ENCODE data around the gene SCMH1. TPM values are rescaled to one million over a fixed set of nuclear protein-coding genes. Genes with fewer than 3 reads are reported as not detected.

Gene SCMH1
- total RNA-seq, 4 donors from 2014 or later = 17.6 to 48.2 (median 21.8) TPM

DNA sequence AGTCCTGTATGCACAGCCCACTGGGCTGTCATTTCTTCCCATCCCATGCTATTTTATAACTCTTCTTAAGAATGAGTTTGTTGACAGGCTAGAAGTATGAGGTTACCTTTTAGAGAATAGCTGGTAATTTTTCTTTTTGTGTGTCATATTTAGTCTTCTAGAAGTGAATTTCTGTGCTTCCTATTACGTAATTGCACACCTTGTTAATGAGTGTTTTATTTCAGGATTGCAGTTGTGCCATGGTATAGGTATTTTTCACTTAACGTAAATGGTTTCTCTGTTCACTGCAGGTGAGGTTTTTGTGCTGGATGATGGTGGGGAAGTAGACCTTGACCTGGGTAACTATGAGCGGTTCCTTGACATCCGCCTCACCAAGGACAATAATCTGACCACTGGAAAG is 257.6 kb downstream of the SCMH1 start:
- 93% methylated on average over 4 of the region's 4 CpGs for whole genome bisulfite sequencing
- TF ChIP-seq CTCF (IDR thresholded peaks at IDR 0.05) (no peak), POLR2A (IDR thresholded peaks at IDR 0.05) (no peak)
- no peaks in the 10 kb centered on the region for H3K9me3 ChIP-seq
- H3K27ac ChIP-seq = no peak overlapping the region
- no peaks in the 10 kb centered on the region for H3K27me3 ChIP-seq
- peaks cover 52% of the 10 kb centered on the region for H3K36me3 ChIP-seq
- peaks cover 41% of the 10 kb centered on the region for H3K4me1 ChIP-seq
- no peak overlapping the region for H3K4me3 ChIP-seq
- no peak for DNase-seq (ENCODE audit: low spot score in 2 of 2)

DNA sequence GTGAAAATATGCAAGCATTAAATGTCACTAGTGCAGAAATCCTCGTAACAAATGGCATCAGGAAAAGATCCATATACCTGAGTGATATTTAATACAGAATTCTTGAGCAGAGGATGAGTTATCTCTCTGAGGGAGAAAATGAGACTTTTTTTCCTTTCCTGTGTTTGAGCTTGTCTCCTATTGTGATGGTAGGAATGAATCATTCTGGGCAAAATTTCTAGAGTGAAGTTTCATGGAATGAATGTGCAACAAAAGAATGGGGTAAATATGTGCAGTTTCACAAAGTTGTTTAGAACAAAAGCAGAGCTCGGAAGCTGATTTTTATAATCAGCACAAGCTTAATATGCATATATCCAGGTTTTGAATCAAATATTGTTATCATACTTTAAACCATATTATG is 258.0 kb downstream of the SCMH1 start:
- Histone ChIP-seq H3K4me1 (peaks cover 45% of the 10 kb centered on the region), H3K36me3 (peaks cover 47% of the 10 kb centered on the region), H3K27me3 (no peaks in the 10 kb centered on the region), H3K4me3 (no peak overlapping the region), H3K9me3 (no peaks in the 10 kb centered on the region), H3K27ac (no peak overlapping the region)
- no peak for TF ChIP-seq POLR2AphosphoS5 (IDR thresholded peaks at IDR 0.05)
- TF ChIP-seq EP300 (IDR thresholded peaks at IDR 0.05) = no peak
- no peak for TF ChIP-seq POLR2A (IDR thresholded peaks at IDR 0.05)
- no peak for TF ChIP-seq CTCF (IDR thresholded peaks at IDR 0.05)
- 79% methylated on average over 2 of the region's 2 CpGs for WGBS
- no peak for DNase-seq (ENCODE audit: low spot score in 2 of 2)

- Histone ChIP-seq H3K36me3 (peaks cover 39% of the 10 kb centered on the region), H3K4me3 (no peak overlapping the region), H3K27ac (peak overlapping the region; percentile 60), H3K4me1 (peaks cover 47% of the 10 kb centered on the region), H3K9me3 (no peaks in the 10 kb centered on the region), H3K27me3 (no peaks in the 10 kb centered on the region)
- TF ChIP-seq POLR2AphosphoS5 (IDR thresholded peaks at IDR 0.05) (no peak), POLR2A (IDR thresholded peaks at IDR 0.05) (no peak), CTCF (IDR thresholded peaks at IDR 0.05) (no peak), EP300 (IDR thresholded peaks at IDR 0.05) (no peak)
- WGBS = 58% methylated on average over 1 of the region's 1 CpG
- DNase-seq (ENCODE audit: low spot score in 2 of 2) = no peak
Observed at GRCh38 chr1:40983286-40983685, 258.8 kb downstream of the SCMH1 start.

DNA sequence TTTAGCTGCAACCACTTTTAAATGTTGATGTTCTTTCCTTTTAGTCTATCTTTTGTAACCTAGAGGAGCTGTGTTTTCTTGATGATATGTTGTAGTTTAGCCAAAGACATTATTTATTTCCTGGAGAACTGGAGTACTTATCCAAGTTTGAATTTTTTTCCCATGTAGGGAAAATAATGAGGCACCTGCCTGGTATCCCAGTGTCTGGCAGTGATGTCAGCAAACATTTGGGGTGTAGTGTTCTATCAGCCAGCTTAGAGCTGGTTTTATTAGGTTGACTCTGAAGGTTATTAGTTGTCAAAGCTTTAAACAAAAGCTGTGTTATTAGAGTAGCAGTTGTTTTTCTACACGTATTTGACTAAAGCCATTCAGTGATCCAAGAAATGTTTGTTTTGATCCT is 259.4 kb downstream of the SCMH1 start:
- no peaks in the 10 kb centered on the region for H3K27me3 ChIP-seq
- 57% methylated on average over 1 of the region's 1 CpG for WGBS
- H3K27ac ChIP-seq = peak overlapping the region; percentile 60
- TF ChIP-seq POLR2A (IDR thresholded peaks at IDR 0.05) = no peak
- no peak for TF ChIP-seq CTCF (IDR thresholded peaks at IDR 0.05)
- TF ChIP-seq EP300 (IDR thresholded peaks at IDR 0.05) = no peak
- TF ChIP-seq POLR2AphosphoS5 (IDR thresholded peaks at IDR 0.05) = no peak
- DNase-seq (ENCODE audit: low spot score in 2 of 2) = no peak
- H3K36me3 ChIP-seq = peaks cover 34% of the 10 kb centered on the region
- H3K9me3 ChIP-seq = no peaks in the 10 kb centered on the region
- H3K4me3 ChIP-seq = no peak overlapping the region
- peaks cover 47% of the 10 kb centered on the region for H3K4me1 ChIP-seq

DNA sequence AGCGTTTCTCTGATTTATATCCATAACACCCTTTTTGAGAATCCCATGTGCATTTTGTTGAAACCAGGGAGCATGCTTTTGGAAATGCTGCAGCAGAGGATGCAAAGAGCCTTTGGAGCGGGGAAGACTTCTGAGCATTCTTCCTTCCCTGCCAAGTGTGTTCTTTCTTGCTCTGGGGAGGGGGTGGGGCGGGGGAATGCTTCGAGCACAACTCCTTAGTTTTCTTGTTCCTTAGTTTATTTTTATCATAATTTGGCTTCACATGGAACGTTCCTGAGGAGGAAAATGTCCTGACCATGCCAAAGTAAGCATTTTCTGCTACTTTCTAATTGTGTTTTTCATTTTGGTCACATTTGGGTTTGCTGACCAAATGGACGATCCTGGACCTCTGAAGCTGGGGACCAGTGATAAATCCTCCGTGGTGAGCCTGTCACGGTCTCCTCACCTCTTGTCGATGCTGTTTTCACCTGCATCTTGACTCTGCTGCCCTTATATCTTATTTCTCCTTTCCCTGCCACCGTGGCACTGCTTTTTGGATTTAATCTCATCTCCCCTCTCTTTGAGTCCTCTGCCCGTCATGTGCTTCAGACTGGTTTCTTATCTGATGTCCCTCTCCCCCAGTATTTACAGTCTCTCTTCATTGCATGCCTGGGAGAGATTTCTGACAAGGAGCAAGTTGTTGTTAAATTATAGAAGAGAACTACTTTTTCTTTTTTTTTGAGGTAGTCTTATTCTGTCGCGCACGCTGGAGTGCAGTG is 260.2 kb downstream of the SCMH1 start:
- Histone ChIP-seq H3K27me3 (no peaks in the 10 kb centered on the region), H3K27ac (no peak overlapping the region), H3K4me3 (no peak overlapping the region), H3K9me3 (no peaks in the 10 kb centered on the region), H3K36me3 (peaks cover 25% of the 10 kb centered on the region), H3K4me1 (peaks cover 47% of the 10 kb centered on the region)
- WGBS = 67% methylated on average over 14 of the region's 14 CpGs
- no peak for DNase-seq (ENCODE audit: low spot score in 2 of 2)
- TF ChIP-seq POLR2AphosphoS5 (IDR thresholded peaks at IDR 0.05) = no peak
- no peak for TF ChIP-seq CTCF (IDR thresholded peaks at IDR 0.05)
- TF ChIP-seq POLR2A (IDR thresholded peaks at IDR 0.05) = no peak
- TF ChIP-seq EP300 (IDR thresholded peaks at IDR 0.05) = no peak
